ENCODE results near the gene NSUN6.

Gene NSUN6, protein sequence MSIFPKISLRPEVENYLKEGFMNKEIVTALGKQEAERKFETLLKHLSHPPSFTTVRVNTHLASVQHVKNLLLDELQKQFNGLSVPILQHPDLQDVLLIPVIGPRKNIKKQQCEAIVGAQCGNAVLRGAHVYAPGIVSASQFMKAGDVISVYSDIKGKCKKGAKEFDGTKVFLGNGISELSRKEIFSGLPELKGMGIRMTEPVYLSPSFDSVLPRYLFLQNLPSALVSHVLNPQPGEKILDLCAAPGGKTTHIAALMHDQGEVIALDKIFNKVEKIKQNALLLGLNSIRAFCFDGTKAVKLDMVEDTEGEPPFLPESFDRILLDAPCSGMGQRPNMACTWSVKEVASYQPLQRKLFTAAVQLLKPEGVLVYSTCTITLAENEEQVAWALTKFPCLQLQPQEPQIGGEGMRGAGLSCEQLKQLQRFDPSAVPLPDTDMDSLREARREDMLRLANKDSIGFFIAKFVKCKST

DNA sequence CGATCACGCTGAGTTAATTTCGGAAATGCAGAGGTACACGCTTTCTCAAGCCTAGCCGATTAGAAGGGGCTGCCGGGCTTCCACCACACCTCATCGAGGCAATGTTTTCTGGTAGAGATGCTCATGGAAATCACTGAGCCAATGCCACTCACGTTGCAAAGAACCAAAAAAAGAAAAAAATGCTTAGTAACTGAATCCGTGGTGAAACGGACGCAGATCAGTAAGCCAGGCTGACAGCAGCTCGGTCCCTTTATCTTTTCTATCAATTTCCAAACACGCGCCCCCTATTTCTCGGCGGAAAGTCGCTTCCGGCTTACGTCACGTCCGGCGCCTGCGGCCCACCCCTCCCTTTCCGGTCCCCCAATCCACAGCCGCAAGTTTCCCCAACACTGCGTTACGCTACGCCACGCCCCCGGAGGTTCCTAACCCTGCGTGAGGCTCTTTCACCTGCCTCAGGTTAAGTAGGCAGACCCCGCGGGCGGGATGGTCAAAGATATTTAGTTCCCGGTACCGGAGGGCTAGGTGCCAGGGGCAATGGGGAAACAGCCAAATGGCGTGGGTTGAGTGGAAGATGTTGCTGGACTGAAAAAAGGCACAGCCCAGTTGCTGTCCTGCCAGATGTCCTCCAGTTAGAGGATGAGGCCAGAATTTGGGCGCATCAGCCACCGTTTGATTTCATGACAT, at the start of gene NSUN6:
NSUN6 (minus strand) TSS at position 264 of the 684 bp plus-strand sequence. CDS start 384 bp downstream, outside the sequence.
- FAIRE-seq (peak; percentile 75), DNase-seq (ENCODE audit: low spot score) (peak; percentile 56)

DNA sequence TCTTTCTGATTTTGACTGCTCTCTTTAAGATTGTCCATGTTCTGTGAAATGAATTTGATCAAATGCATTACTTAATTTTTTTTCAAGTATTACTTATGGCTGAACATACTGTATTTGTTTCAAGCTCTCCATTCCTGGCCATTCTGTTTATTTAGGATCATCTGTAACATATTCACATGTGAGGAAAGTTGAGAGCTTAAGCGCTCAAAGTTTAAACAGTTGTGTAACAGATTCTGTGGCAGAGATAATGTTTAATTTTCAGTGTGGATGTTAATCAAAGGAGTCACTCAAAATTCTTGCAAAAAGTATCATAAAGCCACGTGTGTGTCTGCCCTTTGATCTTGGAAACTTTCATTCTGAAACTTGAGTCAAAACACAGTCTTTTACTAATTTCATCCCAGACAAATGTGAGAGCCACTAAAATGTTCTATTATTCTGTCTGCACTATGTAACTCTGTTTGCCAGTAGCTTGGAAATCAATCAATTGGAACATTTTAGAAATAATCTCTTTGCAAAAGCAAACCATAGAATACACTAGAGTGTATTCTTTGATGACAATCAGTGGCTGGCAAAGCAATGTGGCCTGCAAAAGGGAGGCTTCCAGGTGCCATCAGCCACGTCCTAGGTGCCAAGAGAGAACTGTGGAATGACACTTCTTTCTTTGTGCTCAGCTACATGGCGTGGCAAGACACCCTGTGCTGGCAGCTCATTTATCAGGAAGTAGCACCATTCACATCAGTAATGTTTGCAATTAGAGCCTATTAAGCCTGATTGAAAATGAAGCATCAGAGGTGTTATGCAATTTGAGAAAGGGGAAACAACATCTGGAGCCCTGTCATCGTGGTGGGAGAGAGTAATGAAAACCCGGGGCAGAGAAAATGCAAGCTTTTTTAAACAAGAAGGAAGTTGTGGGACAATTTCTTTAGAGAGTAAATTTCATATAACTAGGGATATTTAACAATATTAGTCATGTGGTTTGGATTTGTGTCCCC, 48.8 kb upstream of the NSUN6 start:
- no peak for DNase-seq (ENCODE audit: low spot score)
- no peak for FAIRE-seq

DNA sequence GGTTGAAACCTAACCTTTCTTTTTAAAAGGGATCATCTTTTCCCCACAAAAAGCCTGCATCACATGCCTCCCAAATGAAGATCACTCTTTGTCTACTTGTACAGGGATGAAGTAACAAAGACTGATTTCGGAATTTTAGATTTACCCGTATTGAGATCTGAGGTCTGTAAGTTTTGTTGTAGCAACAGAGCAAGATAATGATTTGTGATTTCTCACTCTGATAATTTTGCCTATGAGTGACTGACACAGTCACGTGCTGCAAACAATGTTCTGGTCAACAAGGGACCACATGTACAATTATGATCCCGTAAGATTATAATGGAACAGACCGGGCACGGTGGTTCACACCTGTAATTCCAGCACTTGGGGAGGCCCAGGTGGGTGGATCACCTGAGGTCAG, 39.2 kb upstream of the NSUN6 start:
- FAIRE-seq (no peak), DNase-seq (ENCODE audit: low spot score) (no peak)

DNA sequence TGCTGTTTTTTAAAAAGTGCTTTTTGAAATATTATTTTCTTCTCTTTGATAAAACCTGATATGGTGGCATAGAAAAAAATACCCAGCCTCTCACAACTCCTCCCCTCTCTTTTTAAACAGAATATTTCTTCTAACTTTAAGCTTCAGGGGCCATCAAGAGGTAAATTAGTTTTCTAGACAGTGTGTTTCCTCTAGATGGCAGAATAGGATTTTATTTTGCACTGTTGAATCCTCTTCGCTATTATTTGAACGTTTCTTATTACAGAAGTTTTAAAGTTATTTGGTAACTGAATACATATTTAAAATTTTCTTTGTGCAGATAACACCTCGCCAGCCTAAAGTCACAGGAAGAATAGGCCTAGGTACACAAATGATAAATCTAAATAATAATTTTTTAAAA, 38.1 kb upstream of the NSUN6 start:
- DNase-seq (ENCODE audit: low spot score): peak; percentile 30
- peak; percentile 49 for FAIRE-seq

DNA sequence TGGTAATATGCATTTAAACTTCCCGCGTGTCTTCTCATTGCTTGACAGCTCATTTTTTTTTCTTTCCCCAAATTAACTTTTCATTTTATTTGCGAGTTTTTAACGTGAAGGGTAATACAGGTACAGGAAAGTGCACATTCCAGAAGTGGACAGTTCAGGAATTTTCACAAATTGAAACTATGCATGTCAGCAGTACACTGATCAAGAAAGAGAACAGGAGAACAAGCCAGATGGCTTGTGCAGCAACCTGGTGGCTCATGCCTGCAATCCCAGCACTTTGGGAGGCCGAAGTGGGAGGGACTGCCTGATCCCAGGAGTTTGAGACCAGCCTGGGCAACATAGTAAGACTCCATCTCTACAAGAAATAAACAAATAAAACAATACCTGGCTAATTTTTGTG, 36.3 kb upstream of the NSUN6 start:
- FAIRE-seq (no peak), DNase-seq (ENCODE audit: low spot score) (no peak)

DNA sequence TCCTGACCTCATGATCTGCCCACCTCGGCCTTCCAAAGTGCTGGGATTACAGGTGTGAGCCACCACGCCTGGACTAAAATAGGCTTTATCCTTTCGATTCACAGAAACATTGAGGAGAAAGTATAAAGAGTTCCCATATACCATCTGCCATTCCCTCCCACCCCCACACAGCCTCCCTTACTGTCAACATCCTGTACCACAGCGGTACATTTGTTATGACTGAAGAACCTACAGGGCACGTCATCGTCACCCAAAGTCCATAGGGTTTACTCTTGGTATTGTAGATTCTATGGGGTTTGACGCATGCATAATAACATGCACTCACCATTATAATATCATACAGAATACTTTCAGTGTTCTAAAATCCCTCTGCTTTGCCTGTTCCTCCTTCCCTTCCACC, 35.8 kb upstream of the NSUN6 start:
- FAIRE-seq: no peak
- no peak for DNase-seq (ENCODE audit: low spot score)

DNA sequence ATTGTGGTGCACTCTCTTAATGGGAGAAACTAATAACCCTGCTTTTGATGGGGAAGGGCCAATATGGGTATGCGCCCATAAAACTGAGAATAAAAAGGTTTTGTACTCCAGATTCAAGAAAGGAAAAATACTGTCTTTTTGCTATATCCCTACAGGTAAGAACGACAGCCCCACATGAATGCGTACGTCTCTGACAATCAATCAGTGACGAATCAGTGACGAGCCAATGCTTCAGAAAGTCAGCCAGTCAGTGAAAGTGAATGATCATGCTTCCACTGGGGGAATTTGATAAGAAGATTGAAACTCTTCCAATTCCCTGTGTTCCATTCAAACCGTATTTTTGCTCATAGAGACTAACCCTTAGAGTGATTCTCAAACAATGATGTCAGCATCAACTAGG, 34.2 kb upstream of the NSUN6 start:
- FAIRE-seq (no peak), DNase-seq (ENCODE audit: low spot score) (no peak)

DNA sequence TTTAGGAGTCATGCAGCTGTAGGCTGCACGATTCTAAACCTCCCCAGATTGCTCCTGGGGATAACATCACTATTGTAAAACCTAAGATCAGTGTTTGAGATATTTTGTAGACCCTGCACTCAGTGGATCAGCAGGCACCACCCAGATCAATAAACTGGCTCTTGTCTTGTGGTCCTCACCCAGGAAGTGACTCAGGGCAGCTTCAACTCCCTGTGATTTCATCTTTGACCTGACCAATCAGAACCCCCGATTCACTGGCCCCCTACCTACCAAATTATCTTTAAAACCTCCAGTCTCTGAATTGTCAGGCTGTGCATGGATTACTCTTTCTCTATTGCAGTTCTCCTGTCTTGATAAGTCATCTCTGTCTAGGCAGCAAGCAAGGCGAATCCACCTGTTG, 33.6 kb upstream of the NSUN6 start:
- no peak for DNase-seq (ENCODE audit: low spot score)
- no peak for FAIRE-seq

DNA sequence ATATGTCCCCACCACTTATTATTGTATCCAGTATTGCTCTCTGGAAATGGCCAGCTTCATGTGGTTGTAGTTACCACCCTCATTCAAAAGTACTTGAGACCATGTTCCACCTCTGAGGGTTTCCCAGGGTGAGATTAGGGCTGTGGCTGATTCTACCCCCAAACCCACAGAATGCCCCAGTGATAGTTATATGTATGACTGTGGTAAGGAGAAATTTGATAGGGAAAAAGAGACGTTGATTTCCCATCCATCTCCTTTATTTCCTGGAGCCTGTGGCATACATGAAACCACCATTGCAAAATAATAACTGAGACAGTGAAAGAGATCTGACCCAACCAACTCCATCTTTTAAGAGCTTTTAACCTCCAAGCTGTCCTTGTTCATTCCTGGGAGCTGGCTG, 33.0 kb upstream of the NSUN6 start:
- FAIRE-seq (no peak), DNase-seq (ENCODE audit: low spot score) (no peak)

DNA sequence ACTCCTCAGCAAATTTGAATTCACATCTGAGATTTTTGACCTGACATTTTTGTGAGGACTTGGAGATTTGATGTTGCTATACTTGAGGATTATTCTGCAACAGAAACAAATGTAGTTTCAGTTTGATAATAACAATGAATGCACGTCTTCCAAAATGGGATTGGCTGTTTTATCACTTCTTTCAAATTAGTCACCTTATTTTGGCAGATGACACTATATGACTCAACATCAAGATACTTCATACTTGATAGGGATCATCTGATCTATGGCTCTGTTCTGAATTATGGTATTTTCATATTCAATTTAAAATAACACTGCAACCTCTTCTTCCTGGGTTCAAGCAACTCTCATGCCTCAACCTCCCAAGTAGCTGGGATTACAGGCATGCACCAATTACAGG, 32.0 kb upstream of the NSUN6 start:
- peak; percentile 76 for FAIRE-seq

DNA sequence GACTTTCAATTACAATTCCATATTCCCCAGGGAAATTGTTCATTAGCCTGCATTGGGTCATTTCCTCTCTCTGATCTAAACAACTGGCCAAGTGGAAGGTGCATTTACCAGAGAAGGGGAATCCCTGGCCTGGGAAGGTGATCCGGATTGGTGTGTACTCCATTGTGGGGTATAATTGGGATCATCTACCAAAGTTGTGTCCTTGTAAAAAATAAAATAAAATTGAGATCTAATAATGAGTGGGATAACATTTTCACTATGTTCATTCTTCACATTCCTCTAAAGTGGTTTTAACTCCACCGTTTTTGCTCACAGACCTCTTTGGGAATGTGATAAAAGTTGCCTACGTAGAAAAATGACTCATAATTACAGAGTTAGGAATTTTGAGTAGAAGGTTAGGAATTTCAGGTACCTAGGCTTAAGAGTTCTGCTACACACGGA, 30.6 kb upstream of the NSUN6 start:
- FAIRE-seq: peak; percentile 93

More for the DNA sequence above, 32.0 kb upstream of the NSUN6 start:
- peak; percentile 63 for DNase-seq (ENCODE audit: low spot score)

DNA sequence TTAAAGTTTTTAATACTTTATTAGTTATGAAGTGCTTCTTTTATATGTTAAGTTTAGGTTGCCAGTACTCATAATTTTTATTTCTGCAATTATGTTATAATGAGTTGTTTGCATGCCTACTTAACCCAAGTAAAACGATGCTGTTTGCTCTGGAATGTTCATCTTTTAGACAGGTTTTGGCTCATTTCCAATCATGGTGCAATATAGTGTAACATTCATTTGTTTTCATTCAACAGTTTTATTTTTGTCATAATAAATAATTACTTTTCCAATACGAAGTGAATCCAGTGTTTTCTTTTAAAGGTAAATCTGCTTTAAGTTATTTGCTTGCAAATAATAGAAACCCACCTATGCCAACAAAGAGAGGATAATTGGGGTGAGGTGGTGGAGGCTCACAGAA, 30.0 kb upstream of the NSUN6 start:
- FAIRE-seq (peak; percentile 23), DNase-seq (ENCODE audit: low spot score) (no peak)

More for the DNA sequence above, 30.6 kb upstream of the NSUN6 start:
- DNase-seq (ENCODE audit: low spot score): peak; percentile 79

DNA sequence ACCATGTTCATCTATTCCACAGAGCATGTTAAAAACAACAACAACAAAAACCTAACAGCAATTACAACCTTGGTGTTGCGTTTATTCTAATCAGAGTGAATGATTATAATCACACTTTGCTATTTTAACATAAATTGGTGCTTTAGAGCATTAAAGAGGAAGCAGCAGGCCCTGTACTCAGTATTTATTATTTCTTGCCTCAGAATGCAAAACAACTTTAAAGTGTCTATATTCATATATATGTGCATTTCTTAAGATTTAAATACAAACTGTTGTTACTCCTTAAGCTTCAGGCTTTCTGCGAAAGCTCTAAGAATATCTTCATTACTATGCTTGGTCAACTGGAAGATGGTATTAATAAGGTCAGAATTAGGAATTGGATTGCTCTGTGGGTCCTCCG, 29.4 kb upstream of the NSUN6 start:
- FAIRE-seq (no peak), DNase-seq (ENCODE audit: low spot score) (no peak)

DNA sequence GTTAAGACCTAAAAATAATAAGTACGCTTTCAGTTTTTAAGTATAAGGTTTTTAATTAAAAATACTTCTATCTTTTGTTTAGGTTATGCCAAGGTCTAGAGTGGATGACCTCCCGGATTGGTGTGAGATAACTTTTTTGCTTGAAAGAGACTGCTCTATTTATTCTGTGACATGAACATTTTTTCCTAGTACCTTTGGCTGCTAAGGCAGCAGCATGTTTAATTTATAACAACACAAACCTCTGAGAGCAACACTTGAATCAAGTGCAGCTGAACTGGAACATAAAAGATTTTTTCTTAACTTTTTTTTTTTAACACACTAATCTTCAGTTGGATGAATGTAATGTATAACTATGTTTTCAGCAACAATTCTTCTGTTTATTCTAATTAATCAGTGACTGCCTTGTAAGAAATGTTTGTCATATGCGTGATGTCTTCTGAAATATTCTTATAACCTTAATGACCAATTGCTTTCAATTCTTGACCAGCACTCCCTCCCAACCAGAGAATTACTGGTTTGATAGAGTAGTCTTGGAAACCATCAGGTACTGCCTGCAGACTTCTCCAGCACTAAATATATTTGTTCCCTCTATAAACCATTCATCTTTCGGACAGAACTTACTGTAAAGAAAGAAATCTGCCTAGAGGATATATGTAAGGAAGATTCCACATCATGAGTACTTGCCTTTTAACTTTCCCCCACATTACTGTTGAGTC, 23.9 kb upstream of the NSUN6 start:
- no peak for FAIRE-seq
- DNase-seq (ENCODE audit: low spot score): no peak

DNA sequence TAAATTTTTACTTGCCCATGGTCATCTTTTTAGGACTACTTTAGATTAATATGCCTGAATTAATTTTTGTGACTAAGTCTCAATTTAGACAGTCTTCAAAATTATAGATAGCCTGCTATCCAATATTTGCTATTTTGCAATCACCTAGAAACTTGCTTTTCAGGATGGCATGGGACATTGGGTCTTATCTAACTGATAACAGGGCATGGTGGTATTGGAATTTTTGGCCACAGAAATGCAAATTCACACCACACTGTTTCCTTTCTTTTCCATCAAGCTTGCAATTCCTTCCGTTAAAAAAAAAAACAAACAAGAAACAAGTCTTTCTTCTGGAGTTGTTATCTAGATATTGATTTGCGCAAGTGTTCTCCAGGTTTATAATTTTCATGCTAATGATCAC, 16.6 kb upstream of the NSUN6 start:
- DNase-seq (ENCODE audit: low spot score) (no peak), FAIRE-seq (no peak)

DNA sequence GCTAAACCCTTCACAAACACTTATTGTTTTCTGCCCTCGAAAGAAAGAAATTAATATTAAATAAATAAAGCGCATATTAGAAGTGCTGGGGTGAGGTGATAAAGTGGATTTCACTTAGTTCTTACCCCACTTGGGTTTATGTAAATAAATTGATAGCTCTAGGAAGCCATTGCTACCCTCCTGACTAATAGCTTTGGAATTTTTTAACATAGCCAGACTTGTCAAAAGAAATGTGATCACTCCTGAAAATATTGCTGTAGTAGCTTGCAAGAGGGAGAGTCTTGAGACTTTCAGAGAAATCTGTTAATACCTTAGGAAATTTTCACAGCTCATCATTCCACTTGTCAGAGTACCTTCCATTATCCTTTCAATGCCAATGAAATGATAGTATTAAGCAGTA, 15.4 kb upstream of the NSUN6 start:
- FAIRE-seq (peak; percentile 52), DNase-seq (ENCODE audit: low spot score) (peak; percentile 65)

DNA sequence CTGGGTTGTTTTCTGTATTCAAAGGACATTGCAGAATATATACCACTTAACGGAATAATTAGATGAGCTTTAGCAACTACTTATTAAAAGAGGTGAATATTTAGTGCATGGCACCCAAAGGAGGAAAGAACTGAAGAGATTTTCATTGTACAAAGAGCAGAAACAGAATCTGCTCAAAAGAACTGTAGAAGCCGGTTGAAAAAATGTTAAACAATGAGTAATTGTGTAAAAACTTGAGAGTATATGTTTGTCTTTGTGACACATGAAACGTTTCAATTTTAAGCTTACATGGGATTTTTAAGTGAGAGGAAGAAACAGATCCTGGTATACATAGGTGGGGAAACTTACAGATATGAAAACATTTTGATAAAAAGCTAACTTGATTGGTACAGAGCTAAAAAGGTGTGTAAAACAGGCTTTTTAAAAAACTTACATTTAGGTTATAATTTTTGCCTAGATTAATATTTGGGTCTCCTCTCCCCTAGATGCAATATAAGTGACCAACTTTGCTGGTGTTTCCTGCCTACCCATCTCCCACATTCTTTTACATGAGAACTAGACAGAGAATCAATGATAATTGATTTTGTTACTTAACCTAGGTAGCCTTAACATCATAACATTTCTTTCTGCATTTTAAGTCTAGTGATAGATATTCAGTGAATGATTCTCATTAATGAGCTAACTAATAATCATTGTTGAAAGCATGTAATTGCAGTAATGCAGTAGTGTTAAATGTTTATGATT, 14.6 kb upstream of the NSUN6 start:
- no peak for DNase-seq (ENCODE audit: low spot score)
- FAIRE-seq: peak; percentile 45

DNA sequence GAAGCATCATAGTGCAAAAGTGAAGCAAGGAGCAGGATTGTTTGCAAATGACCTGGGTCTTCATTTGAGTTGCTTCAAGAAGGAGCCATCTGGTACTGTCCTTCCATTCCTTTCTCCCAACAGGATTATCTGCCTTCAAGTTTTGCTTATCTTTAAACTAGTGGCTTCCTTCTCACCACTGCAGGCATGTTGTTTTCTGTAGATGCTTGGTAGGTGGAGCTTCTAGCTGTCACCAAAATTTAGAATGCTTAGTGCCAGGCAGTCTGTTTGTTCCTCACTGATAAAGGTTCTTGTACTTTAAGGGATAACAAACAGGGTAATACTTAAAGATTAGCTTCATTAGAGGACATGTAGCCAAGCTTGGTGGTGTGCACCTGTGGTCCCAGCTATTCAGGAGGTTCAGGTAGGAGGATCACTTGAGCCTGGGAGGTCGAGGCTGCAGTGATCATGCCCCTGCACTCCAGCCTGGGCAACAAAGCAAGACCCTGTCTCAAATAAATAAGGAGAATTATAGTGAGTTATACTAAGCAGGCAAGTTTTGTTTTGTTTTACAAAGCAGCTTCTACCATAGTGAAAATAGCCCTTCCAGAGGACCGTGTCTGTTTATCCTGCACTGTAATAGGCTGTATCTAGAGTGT, 13.6 kb upstream of the NSUN6 start:
- DNase-seq (ENCODE audit: low spot score): no peak
- no peak for FAIRE-seq

DNA sequence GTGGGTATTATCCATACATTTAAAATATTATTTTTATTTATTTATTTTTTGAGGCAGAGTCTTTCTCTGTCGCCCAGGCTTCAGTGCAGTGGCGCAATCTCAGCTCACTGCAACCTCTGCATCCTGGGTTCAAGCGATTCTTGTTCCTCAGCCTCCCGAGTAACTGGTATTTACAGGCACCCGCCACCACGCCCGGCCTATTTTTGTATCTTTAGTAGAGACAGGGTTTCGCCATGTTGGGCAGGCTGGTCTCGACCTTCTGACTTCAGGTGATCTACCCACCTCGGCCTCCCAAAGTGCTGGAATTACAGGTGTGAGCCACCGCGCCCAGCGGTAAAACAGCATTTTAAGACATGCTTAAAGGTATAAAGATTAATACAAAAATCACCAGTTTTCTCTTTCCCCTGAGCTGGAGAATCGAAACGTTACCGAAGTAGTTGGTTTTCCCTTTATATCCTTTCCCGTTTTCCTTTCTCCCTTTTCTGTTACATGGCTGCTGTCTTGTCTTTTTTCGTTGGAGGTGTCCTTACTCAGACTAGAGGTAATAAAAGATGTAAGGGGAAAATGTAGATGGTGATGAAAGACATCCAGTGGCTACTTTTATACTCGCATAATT, 9.5 kb upstream of the NSUN6 start:
- DNase-seq (ENCODE audit: low spot score) (no peak), FAIRE-seq (no peak)
